HG03558 (cell line): ENCODE results near the gene DPF3.

ENCODE experiments used
- ATAC-seq: cut with Tn5 transposase; IDR thresholded peaks from one replicate; pipeline ENCODE4 v1.9.1; 2021; ENCODE audit warnings: moderate number of reproducible peaks; ENCODE audit not compliant: unreplicated experiment; ENCODE audit errors: extremely low read depth

The DPF3 gene

DNA sequence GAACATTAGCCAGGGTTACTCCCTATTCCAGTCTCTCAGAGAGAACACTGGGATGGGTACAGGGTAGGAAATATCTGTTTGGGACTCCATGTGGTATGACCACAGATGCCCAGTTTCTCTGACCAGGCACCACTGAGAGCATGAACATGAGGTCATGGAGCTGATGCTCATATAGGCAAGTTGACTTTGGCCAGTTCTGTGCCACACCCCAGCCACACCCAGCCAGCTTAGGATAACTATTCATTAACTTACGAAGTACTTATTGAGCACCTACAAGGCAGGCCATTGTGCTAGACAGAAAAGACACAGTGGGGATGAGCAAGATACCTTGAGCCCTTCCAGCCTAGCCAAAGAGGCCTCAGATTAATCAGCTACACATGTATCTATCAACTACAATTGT lies 262.5 kb downstream of the DPF3 start:
- no peak for ATAC-seq

DNA sequence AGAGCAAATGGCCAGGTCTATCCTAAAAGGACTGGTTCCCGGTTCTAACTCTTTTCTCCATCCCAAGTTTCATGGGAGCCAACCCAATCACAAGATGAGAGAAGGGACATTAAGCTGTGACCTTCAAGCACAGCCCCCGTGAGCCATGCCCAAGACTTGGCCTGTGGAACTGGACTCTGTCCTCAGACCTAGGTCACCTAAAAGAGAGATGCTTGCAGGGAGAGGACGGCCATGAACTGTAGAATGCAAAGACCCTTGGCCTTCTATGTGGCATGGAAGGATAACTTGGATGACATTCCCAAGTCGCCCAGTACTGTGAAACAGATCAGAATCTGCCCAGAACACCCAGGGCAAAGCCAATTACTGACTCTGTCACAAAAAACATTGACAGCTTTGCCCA lies 263.5 kb downstream of the DPF3 start:
- ATAC-seq, result no peak

- ATAC-seq, result no peak
These were observed 264.4 kb downstream of the DPF3 start for GRCh38 chr14:72629534-72629933.

- ATAC-seq, result no peak
These were observed 268.2 kb downstream of the DPF3 start for GRCh38 chr14:72625689-72626088.

- no peak for ATAC-seq
These were observed 272.4 kb downstream of the DPF3 start for GRCh38 chr14:72621387-72622065.

- no peak for ATAC-seq
These were observed 274.0 kb downstream of the DPF3 start for GRCh38 chr14:72619881-72620280.

DNA sequence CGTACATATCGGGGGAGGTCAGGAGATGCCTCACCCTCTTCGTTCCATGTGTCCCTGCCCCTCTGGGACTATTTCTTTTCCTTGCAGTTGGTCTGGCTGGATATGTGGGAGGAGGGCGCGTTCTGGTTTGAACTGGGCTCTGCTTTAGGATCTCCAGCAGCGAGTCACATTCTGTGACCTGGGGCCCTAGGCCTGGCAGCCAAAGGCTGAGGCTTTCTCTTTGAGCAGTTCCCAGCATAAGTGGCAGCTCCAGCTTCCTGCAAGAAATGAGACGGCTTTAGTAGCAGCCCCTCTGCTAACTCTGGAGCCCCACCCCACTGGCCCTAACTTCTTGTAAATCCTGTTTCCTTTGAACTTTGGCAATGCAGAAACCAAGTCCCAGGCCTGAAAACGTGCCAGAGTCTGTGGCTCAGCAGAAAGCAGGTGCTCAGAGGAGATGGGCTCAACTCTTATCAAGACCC lies 274.8 kb downstream of the DPF3 start:
- no peak for ATAC-seq

DNA sequence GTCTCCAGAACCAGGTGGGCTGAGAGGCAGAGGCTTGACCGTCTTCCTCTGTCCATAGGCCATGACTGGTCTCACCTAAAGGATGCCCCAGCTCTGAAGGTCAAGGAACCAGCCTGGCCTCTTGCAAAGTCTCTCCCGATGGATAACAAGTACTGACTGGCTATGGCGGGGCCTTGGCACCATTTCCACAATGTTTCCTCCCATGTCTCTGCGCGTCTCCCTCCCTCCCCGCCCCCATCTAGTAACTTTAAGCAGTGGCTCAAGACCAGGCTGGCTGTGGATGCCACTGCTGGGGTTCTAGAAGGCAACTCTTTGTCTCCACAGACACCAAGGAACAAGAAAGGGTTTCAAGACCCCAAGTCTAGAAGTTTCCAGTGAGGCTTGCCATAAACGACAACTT lies 275.5 kb downstream of the DPF3 start:
- ATAC-seq, result no peak

GRCh38 chr14:72617391-72618031 lies 276.4 kb downstream of the DPF3 start:
- ATAC-seq, result no peak

DNA sequence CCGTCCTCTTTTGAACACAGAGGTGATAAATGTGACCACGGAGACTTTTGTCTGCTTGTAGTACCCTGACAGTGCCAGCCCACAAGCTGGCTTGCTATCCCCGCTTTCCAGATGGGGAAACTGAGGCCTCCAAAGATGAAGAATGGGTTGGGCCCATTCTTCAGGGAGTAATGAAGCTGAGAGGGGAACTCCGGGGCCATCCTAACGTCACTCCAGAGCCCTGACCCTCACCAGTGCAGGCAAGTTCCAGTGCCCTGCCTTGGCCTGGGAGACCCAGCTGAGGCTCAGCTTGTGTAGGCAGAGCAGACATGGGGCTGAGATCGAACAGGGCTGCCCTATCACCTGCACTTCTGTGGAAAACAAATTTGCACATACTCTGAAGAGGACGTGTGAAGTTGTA lies 277.1 kb downstream of the DPF3 start:
- ATAC-seq, result no peak

DNA sequence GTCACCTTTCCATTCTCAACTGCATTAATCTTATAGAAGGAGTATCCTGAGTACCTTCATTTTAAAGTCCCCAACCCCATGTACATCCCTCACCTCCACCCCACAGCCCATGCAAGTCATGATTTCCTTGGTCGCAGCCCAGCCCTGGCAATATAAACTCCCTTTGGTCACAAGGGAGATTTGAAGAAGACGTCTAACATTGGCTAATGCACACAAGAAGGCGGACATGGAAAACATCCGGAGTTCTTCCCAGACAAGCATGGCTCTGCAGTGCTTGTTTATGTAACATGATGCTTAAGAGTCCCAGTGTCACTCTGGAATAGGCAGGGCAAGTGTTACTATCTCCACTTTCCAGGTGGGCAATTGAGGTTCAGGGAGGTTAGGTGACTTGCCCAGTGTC lies 277.6 kb downstream of the DPF3 start:
- no peak for ATAC-seq

- no peak for ATAC-seq
These were observed 278.3 kb downstream of the DPF3 start for GRCh38 chr14:72615451-72616121.

DNA sequence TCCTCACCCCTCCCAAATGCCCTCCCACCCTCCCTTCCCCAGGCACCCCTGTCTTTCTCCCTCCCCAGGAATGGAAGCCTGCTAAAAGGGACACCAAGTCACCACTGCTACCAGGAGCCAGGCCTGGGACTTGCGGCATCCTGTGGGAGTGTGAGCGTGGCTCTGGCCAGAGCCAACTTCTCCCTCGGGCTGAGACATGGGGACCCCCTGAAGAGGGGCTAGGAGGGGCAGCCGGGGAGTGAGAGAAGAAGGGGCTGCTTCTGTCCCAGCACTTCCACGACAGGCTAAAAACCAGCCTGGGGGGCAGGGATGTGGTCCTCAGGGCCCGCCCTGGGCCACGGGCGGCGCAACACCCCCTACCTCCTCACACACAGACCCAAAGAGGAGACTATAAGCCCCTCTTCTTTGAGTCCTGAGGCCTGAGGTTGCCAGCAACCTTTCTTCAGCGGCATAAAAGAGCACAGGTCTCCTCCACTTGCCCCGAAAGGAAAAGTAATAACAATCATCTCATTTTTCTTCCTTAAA lies 278.9 kb downstream of the DPF3 start:
- ATAC-seq, result no peak

GRCh38 chr14:72614365-72614764 lies 279.5 kb downstream of the DPF3 start:
- no peak for ATAC-seq

DNA sequence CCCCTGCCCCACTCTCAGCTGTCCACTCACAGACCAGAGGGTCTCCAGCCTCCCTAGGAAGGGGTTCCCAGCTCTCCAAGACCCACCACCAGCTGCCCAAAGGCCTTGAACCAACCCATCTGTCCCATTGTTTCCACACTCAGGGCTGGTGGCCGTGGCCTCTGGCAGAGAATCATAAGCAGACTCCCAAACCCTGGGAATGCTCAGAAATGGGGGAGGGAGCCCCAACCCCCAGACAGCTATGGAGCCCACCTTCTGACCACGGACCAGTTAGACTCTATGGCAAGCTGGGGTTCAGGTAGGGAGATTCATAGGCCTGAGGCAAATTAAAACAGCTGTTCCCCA lies 280.0 kb downstream of the DPF3 start:
- ATAC-seq, result no peak

DNA sequence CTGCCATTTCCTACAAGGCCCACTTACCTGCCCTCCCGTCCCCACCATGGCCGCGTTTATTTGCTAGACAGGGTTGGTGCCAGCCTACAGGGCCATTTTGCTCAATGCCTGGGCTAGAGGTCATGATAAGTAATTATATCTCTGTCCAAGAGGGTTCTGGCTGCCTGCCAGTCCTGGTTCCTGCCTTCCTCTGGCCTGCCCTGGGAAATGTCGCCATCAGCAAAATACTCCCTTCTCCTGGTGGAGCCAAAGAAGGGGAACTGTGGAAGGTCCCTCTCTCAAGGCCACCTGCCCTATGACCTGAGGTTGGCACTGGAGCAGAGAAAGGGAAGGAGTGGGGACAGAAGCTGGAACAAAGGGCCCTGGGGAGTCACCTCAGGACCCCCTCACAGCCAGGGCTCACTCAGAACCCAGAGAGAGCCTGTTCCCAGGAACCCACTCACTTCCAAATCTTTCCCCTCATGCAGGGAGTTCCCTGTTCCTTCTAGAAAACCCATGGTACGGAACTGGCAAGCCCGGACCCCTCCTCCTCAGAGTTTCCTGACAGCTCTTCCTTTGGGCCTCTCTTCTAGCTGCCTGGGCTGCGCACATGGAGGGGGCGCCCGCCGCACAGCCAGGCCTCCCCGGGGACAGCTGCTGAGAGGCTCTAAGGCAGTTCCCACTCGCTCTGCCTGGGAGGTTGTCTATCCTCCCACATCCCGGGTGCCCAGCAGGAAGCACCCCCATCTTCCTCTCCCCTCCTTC lies 280.5 kb downstream of the DPF3 start:
- no peak for ATAC-seq

GRCh38 chr14:72612041-72612440 lies 281.9 kb downstream of the DPF3 start:
- no peak for ATAC-seq

GRCh38 chr14:72611506-72611905 lies 282.4 kb downstream of the DPF3 start:
- no peak for ATAC-seq

DNA sequence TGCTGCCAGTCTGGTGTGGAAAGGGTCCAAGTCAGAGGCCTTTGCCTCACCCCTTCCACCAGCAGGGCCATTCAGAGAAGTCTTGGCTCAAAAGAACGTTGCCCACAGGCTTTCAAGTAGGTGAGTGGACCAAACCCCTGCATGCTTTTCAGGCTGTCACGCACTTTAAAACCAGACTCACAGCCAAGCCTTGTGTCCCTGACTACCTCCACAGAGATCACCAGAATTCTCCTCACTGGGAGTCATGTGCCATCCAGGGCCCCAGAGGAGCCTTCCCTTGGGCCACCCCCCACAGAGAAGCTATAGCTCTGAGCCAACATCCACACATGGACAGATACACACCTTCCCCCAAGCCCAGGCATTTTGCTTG lies 283.1 kb downstream of the DPF3 start:
- no peak for ATAC-seq

GRCh38 chr14:72610096-72610830 lies 283.6 kb downstream of the DPF3 start:
- ATAC-seq, result no peak
